Mucosa of descending colon (tissue), 3 donors: ENCODE data around the gene LYPD6B. TPM values are rescaled to one million over a fixed set of nuclear protein-coding genes. Genes with fewer than 3 reads are reported as not detected.

ENCODE experiments used
- ATAC-seq: fragments of 200-7000 bp; cut with Tn5 transposase; one replicate; pipeline ENCODE4 v1.9.1; 2020; ENCODE audit warnings: mild to moderate bottlenecking, moderate library complexity
- DNase-seq, 3 donors: peaks; one replicate each; pipeline ENCODE4 v3.0.0-alpha.2; 2020
- H3K36me3 ChIP-seq: fragments of 200-600 bp; one replicate; pipeline ENCODE4 v1.8.0; 2021; ENCODE audit warnings: low read depth, mild to moderate bottlenecking
- H3K4me1 ChIP-seq: fragments of 200-600 bp; one replicate; pipeline ENCODE4 v1.8.0; 2021; ENCODE audit warnings: low read depth, mild to moderate bottlenecking
- H3K4me3 ChIP-seq: fragments of 200-600 bp; one replicate; pipeline ENCODE4 v1.8.0; 2021; ENCODE audit warnings: mild to moderate bottlenecking
- H3K9me3 ChIP-seq: fragments of 200-600 bp; one replicate; pipeline ENCODE4 v1.8.0; 2021; ENCODE audit warnings: mild to moderate bottlenecking
- CTCF ChIP-seq: fragments of 200-600 bp; IDR thresholded peaks from one replicate; pipeline ENCODE4 v1.8.0; 2022; ENCODE audit warnings: antibody characterized with exemption, mild to moderate bottlenecking
- intact Hi-C, 2 donors: fragments of 100-400 bp; cut with DNase I in 1 of 2; cut with micrococcal nuclease in 1 of 2; formaldehyde crosslinking; loops; one replicate each; pipeline versions ENCODE4 v1.11.0 to v1.11.1; 2022; cut with DNase I, micrococcal nuclease
- long read RNA-seq, 2 donors: library from polyadenylated mRNA; unstranded; transcript quantifications; one replicate each; pipeline ENCODE4 v2.0.0, GENCODE V29; 2019 to 2021
- total RNA-seq, 3 donors: library from RNA; stranded (reverse); fragmentation: NEBNext Ultra II Directional in 2 of 3; extraction: Animal tissue kit (Norgen Biotek cat#: 25700) in 2 of 3; gene quantifications; one replicate each; pipeline versions ENCODE4 v1.2.1 to v1.2.4, GENCODE V29; 2021 to 2023
- donor health status: DM: no; HTN: no; CAD: no; lungs with moderate emphysema.
- donor health status: DM: no; HTN: no; CAD: no.
- donor health status: DM: no; HTN: yes; CAD: no.

The LYPD6B gene
- 1 to 10 TPM in 2 of 3 donors, under 1 TPM in 1; 0.28 to 1.7 (median 1.1) TPM for total RNA-seq
- long read RNA-seq, donor 1, result 0 reads
- long read RNA-seq, donor 2, partial matches to known transcripts, result 0 of 1 reads
- long read RNA-seq, donor 2, other reads (novel, unspliced or antisense), result 1 of 1 reads

- Histone ChIP-seq H3K4me1 (peaks cover 4% of the 10 kb centered on the region), H3K9me3 (no peaks in the 10 kb centered on the region), H3K36me3 (no peaks in the 10 kb centered on the region), H3K4me3 (peak within 1 kb of the TSS; percentile 11)
- no peak for TF ChIP-seq CTCF
- ATAC-seq, result peak; percentile 91
- intact Hi-C loops, result no loop called here
- DNase-seq, result peak; percentile 66 to 79 (median 67)
Measured at GRCh38 chr2:149038442-149039212, at the start of gene LYPD6B. Gene LYPD6B (plus strand): TSS chr2:149038699. CDS start chr2:149130949, 92,250 bp downstream.

GRCh38 chr2:148989882-148990493 is 48.5 kb upstream of the LYPD6B start:
- H3K4me1 ChIP-seq, result no peaks in the 10 kb centered on the region
- ATAC-seq (peak; percentile 85), DNase-seq (peak in 1 of 3 donors; percentile 83)
- TF ChIP-seq CTCF, result peak; percentile 27
- intact Hi-C loops, result loop anchor here in 1 of 2 donors (5.0 kb wide), 1 partner anchor 1053 kb away; no protein-coding TSS in a partner anchor
- no peaks in the 10 kb centered on the region for H3K9me3 ChIP-seq
- no peak overlapping the region for H3K4me3 ChIP-seq
- H3K36me3 ChIP-seq, result no peaks in the 10 kb centered on the region

DNA sequence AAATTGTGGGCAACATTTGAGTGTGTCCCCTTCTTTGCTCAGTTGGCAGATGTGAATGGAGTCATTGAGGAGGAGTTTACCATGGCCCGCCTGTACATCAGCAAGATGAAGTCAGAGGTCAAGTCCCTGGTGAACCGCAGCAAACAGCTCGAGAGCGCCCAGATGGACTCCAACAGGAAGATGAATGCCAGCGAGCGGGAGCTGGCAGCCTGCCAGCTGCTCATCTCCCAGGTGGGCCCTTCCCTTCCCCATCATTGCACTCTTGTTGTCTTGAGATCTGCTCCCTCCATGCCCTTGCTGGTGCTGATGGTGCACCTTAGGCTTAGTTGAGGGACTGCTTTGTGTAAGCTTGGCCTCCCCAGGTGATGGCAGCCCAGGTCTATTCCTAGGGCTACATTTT is 47.5 kb upstream of the LYPD6B start:
- Histone ChIP-seq H3K4me1 (no peaks in the 10 kb centered on the region), H3K9me3 (no peaks in the 10 kb centered on the region), H3K4me3 (no peak overlapping the region), H3K36me3 (no peaks in the 10 kb centered on the region)
- intact Hi-C loops, result loop anchor here in 1 of 2 donors (5.0 kb wide), 1 partner anchor 1054 kb away; no protein-coding TSS in a partner anchor
- ATAC-seq (no peak), DNase-seq (no peak)
- no peak for TF ChIP-seq CTCF

DNA sequence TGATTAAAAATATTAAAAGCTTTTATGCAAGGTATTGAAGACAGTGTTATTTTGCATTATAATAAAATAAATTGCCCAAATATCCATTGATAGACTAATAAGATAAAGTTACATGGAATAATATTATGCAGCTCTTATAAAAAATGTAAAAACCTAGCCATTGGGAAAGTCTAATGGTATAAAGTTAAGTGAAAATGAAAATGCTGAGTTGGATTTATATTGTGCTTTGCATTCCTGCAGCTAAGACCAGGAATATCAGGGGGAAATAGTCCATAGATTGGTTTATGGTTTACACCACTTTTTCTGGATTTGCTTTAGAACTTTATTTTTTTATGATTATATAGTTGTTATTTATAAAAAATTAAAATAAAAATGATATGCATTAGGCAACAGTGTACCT is 46.1 kb upstream of the LYPD6B start:
- no peak overlapping the region for H3K4me3 ChIP-seq
- no peak for TF ChIP-seq CTCF

DNA sequence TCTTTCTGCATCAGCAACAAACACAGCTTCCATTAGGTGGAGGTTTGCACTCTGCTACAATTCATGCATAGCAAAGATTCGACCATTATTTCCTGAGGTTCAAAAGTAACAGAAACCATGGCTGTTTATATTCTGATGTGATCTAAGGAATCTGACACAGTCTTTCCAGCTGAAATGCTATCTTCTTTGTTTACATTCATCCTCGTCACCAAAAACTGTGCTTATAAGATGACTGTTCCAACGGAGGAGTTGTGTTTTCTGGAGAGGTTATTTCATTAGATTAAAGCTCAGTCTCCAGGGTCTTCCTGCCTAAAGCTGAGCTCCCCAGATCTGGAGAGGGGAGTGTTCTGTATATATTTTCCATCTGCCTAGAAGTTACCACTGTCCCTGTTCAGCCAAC is 45.1 kb upstream of the LYPD6B start:
- TF ChIP-seq CTCF, result no peak
- intact Hi-C loops, result loop anchor here in 1 of 2 donors (5.0 kb wide), 1 partner anchor 1056 kb away; no protein-coding TSS in a partner anchor

More for the DNA sequence above, 46.1 kb upstream of the LYPD6B start:
- Histone ChIP-seq H3K4me1 (no peaks in the 10 kb centered on the region), H3K36me3 (no peaks in the 10 kb centered on the region), H3K9me3 (no peaks in the 10 kb centered on the region)
- intact Hi-C loops, result loop anchor here in 1 of 2 donors (5.0 kb wide), 1 partner anchor 1055 kb away; no protein-coding TSS in a partner anchor
- DNase-seq (no peak), ATAC-seq (no peak)

More for the DNA sequence above, 45.1 kb upstream of the LYPD6B start:
- H3K4me1 ChIP-seq, result no peaks in the 10 kb centered on the region
- DNase-seq (no peak), ATAC-seq (no peak)
- no peaks in the 10 kb centered on the region for H3K36me3 ChIP-seq
- H3K9me3 ChIP-seq, result no peaks in the 10 kb centered on the region
- H3K4me3 ChIP-seq, result no peak overlapping the region
